Putamen (tissue), 1 donor: ENCODE measurements around the gene KMT2A.
A peak's percentile ranks its signal among the peaks of the same experiment; 100 is the strongest.
"Not testable (repeated sequence)": the region's sequence is repeated elsewhere in the genome, so short reads cannot be mapped to it uniquely, and the experiment has no call there.

Experiments used
- DNase-seq: peaks from one replicate; pipeline ENCODE4 v3.0.0-alpha.2; 2016; ENCODE audit warnings: low spot score

The KMT2A gene

DNA sequence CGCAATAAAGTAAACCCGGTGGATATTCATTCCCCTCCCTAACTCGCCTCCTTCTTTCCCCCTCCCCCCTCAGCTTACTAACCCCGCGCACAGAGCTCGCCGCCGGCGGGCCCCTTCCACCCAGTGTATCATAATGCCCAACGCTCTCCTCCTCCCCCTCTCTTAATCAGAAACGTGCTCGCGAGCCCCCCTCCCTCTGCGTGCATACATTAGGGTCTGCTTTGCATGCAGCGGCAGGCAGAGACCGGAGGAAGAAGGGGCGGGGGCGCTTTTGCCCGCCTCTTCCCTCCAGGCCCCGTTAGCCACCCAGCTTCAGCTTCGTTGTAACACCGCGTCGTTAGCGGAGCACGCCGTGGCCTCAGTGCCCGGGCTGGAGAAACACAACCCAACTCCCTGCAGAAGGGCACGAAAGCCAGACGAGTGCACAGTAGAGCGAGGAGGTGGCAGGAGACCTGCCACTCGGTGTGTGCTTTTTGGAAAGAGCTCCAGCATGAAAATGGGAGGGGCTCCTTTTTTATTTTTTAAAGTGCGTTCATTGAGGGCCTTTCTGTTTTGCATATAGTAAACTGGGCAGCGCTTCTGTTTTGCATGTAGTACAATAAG, 901 bp upstream of the KMT2A start:
- peak; percentile 57 for DNase-seq

DNA sequence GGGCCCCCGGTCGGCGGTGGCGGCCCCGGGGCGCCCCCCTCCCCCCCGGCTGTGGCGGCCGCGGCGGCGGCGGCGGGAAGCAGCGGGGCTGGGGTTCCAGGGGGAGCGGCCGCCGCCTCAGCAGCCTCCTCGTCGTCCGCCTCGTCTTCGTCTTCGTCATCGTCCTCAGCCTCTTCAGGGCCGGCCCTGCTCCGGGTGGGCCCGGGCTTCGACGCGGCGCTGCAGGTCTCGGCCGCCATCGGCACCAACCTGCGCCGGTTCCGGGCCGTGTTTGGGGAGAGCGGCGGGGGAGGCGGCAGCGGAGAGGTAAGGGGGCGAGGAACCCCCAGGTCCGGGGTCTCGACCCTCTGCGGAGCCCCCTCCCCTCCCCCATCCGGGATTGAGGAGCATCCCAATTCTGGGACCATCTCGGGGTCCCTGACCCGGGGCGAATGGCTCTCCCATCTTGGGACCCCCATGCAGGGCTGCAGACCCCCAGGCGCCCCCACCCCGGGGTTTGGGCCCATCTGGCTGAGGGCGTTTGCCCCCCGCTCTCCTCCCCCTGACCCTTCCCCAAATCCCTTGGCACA, 431 bp downstream of the KMT2A start:
- no peak for DNase-seq

DNA sequence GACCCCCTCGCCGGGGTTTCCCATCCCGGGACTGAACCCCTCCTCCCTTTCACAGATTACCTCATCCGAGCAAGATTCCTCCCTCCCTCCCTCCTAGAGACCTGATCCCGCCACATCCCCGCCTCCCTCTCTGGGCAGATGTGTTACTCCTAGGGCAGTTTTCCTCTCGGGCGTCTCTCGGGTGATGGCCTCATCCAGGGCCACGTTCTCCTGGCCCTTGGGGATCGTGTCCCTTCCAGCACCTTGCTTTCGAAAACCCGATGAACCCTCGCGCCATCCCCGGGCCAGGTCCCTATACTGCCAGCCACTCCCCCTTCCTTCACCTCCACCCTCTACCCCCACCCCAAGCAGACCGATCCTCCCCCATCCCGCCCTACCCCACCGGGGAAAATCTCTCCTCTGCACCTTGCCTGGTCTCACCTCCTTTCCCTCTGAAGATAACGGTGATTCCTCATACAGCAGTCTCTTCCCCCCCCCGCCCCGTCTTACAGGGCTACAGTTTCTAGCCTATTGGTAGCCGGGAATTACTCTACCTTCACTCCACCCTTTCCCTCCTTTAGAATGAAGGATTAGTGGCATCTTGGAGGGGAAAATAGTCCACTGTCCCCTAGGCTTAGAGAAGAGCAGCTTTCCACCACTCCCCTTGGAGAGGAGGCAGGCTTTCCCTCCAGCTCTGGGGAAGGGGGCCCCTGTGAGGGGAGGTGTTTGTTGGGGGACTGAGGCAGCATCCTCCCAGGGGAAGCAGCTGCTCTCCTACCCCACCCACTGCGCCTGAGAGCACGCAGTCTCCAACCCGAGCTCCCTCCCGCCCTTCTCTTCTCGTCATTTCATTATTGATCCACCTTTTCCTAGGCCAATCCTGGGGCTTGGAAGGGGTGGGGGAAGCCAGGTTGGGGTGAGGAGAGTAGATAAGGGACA, 1.2 kb downstream of the KMT2A start:
- peak; percentile 64 for DNase-seq

DNA sequence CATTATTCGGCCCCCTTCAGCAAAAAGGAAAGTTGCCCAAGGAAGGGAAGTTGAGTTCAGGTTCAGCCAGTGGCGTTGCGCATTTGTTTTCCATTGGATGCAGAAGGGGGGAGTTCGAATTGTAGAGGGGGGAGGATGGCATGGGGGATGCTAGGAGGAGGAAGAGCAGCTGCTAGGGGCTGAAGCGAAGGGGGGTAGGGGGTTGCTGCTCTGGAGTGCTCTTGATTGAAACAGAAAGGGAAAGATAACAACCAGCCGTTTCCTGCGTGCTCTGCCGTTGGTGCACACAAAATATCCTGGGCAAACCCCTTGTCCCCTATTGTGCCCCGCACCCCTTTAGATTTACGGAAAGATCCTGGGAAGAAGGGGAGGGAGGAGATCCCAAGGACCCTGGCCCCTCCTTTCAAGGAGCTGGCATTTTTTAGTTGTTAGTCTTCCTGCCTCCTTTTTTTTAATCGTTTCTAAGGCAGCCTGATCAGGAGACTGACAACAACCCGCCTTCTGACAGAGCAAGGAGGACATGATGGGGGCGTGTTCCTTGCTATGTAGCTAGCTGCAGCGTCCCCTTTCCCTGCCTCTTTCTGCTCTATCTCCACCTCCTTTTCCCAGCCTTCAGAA, 2.1 kb downstream of the KMT2A start:
- DNase-seq, result peak; percentile 81

DNA sequence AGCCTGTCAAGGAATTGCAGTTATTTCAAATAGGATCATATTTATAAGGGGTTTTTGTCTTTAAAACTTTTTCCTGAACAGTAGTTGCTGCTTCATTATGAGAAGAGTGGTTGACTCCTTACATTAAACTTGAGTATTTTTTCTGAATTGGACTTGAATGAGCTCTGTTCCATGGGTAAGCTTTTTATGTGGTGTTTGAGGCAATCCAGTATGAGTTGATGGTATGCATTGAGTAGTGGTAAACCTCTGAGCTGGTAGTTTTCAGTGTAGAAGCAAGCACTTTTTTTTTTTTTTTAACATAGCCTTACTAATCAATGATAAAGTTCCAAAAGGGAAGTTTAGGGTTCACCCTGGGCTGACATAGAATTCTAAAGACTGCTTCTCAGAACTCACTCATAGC, 3.4 kb downstream of the KMT2A start:
- no peak for DNase-seq

DNA sequence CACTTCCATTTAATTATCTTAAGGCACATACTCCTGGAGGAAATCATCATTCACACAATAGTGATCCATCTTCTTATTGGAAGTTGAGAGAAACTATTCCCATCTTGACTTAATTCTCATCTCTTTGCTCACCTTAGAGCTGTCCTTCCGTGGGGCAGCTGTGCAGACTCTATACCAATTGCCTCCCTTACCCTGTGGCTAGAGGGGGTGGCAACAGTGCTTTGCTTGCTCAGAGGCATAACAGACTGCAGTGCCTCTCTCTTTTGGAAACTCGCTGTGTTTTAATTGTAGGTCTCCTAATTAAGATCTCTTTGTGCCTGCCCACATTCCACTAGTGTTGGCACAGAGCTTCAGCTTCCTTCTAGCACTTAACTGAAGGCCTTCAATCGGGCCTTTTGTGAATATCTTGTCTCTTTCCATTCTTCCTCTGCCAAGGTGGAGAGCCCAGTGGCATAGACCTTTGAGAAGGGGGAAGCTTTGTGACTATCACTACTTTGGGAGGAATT, 5.5 kb downstream of the KMT2A start:
- DNase-seq, result no peak

DNA sequence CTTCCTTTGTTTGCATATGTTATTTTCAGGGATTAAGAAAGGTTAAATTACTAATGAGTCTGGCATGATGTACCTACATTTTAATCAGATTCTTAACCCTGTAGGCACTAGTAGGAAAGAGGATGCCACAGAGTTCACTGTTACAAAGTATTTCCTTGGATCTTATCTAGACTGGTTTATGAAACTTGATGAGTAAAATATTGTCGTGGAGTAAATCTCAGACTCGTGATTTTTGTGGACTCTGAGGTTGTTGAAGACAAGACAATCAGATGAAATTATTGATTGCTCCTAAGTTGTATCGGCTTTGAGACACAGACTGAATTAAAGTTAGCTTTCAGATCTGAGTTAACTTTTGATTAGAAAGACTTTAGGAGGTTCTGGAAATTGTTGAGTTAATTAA, 6.0 kb downstream of the KMT2A start:
- DNase-seq, result no peak

DNA sequence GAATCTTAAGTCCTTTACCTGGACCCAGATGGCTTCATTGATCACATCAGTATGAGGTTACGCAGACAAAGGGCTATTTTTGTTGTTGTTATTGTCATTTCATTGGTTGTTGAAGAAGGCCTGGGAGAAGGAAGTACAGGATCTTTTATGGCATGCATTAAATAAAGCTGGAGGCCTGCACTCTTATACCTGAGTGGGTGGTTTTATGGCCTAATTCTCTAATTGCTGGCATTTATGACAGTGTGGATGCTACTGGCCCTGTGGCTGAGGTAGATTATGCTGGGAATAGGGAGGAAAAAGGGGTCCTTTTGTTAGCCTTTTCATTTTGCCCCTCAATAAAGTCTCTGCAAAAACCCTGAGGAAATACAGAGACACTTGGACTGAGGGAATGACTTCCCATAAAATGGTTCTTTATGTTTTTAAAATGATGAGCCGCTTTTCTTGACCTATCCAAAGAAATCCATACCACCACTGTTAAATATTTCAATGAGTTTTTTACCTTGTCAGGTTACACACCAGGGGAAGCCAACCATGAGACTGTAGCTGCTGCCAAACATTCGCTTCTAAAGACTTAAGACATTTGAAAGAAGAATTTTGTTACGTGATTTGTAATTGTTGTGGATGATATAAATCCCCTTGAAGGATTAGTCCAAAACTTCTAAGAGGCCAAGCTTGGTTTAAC, 6.8 kb downstream of the KMT2A start:
- no peak for DNase-seq

DNA sequence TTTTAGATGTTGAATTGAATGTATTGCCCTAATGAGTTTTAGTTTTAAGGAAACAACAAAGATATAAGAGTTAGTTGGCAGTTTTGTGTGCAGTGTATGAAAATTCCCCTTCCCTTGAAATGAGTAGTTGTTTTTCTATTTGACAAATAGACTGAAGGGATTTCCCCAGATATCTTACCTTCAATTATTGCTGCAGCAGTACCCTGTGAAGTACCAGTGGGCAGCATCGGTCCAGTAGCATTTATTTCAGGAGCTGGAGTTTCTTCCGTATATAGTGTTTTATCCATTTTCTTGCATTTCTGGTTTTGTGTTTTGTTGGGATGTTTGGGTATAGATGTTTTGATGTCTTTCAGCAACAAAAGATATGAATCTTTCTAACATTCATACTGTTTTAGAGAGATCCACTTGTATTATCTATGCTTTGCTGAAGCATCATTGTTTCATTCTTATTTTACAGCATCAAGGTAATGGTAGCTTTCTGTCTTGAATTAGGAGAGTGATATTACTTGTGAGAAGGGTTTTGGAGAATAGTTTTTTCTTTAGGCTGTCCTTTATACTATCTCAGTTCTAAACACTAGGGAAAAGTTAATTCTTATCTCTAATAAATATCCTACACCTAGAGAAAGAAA, 7.4 kb downstream of the KMT2A start:
- no peak for DNase-seq

DNA sequence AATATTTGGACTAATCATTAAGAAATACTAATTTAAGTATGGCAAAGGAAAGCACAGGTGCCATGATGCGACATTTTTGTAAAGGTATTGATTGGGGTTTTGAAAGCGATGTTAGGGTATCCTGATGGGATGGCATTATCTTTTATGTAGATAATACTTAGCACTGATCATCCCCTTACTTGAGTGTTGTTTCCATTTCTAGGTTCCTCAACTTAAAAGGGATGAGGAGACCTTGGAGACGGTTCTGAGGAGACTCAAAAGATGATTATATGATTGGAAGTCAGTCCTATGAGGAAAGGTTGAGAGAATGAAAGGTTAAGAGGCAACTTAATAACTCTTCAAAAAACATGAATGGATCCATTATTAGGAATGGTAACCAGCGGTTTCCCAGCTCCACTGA, 11.1 kb downstream of the KMT2A start:
- no peak for DNase-seq

DNA sequence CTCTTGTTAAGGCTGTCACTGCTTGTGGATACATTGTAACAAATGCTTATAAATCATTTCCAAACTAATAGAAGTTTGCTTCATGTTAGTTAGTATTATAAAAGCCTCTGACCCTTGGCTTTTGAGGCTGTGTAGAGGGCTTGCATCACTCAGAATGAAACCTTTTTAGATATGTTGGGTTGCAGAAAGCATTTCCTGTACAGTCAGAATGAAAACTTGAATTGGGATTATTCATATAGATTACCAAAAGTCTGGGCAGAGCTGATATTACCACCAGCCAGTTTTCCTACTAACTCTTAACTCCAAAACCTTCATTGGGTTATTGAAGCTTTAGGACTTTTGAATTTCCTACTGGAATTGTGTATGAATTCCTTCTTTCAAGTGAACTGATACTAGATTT, 12.0 kb downstream of the KMT2A start:
- DNase-seq, result no peak

DNA sequence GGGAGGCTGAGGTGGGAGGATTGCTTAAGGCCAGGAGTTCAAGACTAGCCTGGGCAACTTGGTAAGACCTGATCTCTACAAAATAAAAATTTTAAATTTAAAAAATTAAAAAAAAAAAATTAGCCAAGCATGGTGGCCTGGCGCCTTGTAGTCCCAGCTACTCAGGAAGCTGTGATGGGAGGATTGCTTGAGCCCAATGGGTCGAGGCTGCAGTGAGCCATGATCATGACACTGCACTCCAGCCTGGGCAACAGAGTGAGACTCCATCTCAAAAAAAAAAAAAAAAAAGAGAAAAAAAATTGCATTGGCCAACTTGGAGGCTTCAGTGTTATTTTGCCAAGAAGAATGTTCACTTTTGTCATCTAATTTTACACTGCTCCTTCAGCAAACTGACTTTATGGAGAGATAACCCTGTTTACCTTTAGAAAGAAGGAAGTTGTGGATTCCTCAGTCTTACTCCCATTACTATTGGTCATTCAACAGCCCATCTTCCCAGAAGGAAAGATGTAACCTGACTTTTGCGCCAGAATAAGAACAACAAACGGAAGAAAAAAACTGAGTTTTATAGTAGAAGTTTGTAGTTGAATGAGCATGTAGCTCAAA, 13.1 kb downstream of the KMT2A start:
- no peak for DNase-seq

DNA sequence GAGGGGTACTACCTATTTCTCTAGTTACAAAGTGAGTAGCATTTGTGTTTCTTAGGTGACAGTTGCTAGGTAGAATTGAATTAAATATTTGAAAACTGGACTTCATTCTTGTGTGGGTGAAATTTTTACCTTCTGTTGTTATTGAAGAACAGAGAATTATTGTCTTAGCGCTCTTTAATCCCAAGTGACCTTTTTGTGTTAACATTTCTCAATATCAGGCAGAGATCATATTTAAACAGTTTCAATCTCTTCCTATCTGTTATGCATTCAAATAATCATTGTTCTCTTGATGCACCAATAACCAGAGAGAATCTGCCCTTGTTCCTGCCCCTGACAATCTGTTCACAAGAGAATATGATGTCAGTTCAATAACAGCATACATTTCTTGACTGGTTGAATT, 14.2 kb downstream of the KMT2A start:
- no peak for DNase-seq

DNA sequence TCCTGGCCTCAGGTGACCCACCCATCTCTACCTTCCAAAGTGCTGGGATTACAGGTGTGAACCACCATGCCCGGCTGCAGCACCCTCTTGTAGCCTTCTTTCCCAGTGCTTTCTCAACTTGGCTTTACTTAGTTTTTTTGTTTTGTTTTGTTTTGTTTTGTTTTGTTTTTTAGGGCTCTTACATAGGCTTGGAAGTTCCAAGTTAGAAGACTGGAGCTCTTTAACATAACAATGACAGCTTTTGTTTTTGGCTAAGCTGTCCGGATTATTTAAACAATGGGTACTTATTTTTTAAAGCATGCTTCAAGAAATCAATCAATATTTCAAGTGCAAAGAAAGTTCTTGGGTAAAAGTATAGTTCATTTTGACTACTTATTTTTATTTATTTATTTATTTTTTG, 25.9 kb downstream of the KMT2A start:
- DNase-seq, result no peak

DNA sequence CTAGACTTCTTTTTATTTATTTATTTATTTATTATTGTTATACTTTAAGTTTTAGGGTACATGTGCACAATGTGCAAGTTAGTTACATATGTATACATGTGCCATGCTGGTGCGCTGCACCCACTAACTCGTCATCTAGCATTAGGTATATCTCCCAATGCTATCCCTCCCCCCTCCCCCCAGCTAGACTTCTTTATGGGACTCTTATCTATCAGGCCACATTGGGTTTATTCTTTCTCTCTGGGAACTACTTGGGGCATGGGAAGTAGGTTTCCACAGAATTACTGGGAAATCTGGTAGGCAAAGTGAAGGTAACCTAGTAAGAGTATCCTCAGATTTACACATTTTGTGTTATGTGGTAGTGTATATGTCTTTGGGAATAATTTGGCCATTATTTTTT, 32.7 kb downstream of the KMT2A start:
- DNase-seq, result not testable (repeated sequence)

DNA sequence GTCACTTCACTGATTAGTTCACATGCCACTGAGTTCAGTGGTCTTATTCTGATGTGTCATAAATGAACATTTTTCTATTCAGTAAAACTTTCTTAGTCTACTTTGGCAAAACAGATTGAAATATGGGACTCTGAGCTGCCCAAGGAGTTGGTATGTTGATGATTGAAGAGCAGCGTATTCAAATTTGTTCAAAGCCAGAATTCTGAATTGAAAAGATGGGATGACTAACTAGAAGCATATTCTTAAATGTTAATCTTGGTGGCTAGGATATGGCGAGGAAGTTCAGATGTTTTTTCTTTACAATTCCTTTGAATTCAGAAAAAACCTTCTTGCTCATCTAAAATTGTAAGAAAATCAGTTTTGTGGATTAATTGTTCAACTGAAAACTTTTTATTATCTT, 34.7 kb downstream of the KMT2A start:
- no peak for DNase-seq

DNA sequence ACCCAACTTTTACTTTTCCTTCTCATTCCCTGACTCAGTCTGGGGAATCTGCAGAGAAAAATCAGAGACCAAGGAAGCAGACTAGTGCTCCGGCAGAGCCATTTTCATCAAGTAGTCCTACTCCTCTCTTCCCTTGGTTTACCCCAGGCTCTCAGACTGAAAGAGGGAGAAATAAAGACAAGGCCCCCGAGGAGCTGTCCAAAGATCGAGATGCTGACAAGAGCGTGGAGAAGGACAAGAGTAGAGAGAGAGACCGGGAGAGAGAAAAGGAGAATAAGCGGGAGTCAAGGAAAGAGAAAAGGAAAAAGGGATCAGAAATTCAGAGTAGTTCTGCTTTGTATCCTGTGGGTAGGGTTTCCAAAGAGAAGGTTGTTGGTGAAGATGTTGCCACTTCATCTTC, 37.2 kb downstream of the KMT2A start:
- DNase-seq, result no peak

DNA sequence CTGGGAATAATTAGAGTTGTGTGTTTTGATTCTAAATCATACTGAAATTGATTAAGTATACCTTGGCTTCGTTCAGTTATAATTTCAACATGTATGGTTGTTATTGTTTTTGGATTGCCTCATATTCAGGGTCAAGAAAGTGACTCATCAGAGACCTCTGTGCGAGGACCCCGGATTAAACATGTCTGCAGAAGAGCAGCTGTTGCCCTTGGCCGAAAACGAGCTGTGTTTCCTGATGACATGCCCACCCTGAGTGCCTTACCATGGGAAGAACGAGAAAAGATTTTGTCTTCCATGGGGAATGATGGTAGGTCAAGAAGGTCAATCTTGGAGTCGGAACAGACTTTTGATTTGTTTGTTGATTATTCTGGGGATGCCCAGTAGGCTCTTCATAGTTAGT, 40.4 kb downstream of the KMT2A start:
- DNase-seq, result no peak

DNA sequence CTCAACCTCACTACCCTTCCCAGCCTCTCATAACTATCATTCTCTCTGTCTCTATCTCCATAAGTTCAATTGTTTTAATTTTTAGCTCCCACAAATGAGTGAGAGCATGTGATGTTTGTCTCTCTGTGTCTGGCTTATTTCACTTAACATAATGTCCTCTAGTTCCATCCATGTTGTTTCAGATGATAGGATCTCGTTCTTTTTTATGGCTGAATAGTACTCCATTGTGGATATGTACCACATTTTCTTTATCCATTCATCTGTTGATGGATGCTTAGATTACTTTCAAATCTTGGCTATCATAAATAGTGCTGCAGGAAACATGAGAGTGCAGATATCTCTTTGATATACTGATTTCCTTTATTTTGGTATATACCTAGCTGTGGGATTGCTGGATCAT, 44.9 kb downstream of the KMT2A start:
- not testable (repeated sequence) for DNase-seq

DNA sequence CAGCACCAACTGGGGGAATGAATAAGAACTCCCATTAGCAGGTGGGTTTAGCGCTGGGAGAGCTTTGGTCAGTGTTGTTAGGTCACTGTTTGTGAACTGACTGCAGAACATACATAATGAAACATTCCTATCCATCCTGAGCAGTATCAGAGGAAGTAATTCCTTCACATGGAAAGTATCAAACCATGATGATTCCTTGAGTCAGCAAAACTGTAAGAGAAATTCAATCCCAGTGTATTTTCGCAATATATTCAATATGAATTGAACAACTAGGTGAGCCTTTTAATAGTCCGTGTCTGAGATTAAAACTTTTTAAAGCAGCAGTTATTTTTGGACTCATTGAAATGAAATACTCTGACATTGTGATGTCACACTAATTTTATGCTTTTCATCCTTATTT, 48.1 kb downstream of the KMT2A start:
- no peak for DNase-seq

DNA sequence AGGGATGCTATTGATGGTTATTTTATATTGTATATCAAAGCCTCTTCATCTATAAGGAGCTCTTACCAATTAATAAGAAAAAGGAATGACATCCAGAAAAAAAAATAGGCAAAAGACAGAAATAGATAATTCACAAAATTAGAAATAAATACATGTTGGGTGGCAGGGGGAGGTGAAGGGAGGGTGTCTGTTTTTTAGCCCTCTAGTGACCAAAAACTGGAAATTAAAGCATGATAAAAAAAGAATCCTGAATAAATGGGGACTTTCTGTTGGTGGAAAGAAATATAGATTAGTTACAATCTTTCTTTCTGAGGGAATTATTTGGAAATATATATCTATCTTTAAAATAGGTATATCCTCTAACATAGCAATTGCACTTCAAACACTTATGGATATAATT, 49.0 kb downstream of the KMT2A start:
- no peak for DNase-seq
